ENCODE results near the gene TBCE. TPM values are rescaled to one million over a fixed set of nuclear protein-coding genes. Genes with fewer than 3 reads are reported as not detected.

Gene TBCE
- total and polyA plus RNA-seq, 8 donors, result 19.6 to 65.8 (median 50.1) TPM

DNA sequence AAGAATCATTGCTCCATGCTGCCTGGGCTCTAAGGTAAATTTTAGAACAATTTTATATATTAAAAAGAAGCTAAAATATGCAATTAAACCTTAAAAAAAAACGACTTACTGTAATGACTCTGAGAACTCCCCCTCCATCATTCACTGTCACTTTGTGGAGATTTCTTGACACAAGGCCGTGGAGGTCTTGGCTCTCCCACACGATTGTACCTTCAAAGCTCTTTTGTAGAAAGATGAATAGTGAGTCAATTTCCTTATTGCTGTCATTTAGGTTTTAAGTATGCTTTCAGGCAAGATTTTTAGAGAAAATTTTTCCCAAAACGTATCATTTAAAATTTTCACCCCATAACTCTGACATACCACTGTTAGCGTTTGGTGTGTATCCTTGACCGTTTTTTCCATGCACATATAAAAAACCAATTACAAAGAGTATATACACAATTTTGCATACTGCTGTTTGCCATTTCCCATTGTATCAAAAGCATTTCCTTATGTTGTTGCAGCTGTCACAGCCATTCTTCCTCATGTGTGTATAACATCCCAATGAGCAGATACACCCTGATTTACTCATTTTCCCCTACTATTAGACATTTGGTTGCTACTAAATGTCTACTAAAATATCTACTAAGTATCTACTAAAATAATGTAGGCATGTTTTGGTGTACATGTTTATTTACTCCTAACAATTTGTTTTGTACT is 103.7 kb downstream of the TBCE start:
- ATAC-seq, result no peak
- Histone ChIP-seq H3K27ac (no peak overlapping the region), H3K4me3 (no peak overlapping the region), H3K9me3 (no peaks in the 10 kb centered on the region), H3K27me3 (no peaks in the 10 kb centered on the region), H3K36me3 (peaks cover 0 to 22% of the 10 kb centered on the region in 2 donors), H3K4me1 (no peaks in the 10 kb centered on the region)
- intact Hi-C loops (cut with DNase I), result no loop called here
- TF ChIP-seq, protein P1, sequence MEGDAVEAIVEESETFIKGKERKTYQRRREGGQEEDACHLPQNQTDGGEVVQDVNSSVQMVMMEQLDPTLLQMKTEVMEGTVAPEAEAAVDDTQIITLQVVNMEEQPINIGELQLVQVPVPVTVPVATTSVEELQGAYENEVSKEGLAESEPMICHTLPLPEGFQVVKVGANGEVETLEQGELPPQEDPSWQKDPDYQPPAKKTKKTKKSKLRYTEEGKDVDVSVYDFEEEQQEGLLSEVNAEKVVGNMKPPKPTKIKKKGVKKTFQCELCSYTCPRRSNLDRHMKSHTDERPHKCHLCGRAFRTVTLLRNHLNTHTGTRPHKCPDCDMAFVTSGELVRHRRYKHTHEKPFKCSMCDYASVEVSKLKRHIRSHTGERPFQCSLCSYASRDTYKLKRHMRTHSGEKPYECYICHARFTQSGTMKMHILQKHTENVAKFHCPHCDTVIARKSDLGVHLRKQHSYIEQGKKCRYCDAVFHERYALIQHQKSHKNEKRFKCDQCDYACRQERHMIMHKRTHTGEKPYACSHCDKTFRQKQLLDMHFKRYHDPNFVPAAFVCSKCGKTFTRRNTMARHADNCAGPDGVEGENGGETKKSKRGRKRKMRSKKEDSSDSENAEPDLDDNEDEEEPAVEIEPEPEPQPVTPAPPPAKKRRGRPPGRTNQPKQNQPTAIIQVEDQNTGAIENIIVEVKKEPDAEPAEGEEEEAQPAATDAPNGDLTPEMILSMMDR (IDR thresholded peaks at IDR 0.05), result no peak
- no peak for DNase-seq

DNA sequence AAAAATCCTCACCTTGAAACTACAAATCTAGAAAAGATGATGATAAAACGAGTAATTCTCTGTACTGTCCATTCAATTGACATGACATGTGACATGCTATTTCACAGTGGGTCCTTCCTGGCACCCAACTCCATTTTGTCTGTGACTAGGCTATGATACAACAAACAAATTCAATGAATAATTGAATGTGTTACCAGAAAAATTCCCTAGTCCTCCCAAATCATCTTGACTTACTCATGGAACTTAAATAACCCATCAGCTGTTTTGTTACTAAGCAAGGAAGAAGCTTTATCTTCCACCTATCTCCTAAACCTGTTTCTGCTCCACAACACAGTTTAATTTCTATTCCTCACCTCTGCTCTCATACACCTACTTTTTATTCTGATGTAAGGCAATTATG is 106.6 kb downstream of the TBCE start:
- H3K9me3 ChIP-seq, result no peaks in the 10 kb centered on the region
- intact Hi-C loops (cut with DNase I), result no loop called here
- H3K4me1 ChIP-seq, result no peaks in the 10 kb centered on the region
- no peak for ATAC-seq
- peaks cover 0 to 32% of the 10 kb centered on the region in 2 donors for H3K36me3 ChIP-seq
- no peak for DNase-seq
- no peak overlapping the region for H3K4me3 ChIP-seq
- no peaks in the 10 kb centered on the region for H3K27me3 ChIP-seq
- TF ChIP-seq, protein P1 (IDR thresholded peaks at IDR 0.05), result no peak
- H3K27ac ChIP-seq, result no peak overlapping the region

DNA sequence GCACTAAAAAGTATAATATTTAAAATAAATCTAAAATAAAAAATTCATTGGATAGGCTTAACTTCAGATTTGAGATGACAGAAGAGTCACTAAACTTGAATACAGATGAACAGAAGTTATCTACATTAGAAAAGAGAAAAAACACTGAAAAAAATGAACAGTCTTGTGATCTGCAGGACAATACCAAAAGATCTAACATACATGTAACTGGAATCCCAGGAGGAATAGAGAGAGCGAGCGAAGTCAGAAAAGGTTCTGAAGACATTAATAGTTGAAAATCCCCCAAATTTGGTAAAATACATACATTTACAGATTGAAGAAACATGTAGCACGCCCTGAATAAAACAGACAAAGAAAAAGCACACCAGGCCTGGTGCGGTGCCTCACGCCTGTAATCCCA is 115.9 kb downstream of the TBCE start:
- no peak overlapping the region for H3K27ac ChIP-seq
- intact Hi-C loops (cut with DNase I), result no loop called here
- peaks cover 0 to 49% of the 10 kb centered on the region in 2 donors for H3K36me3 ChIP-seq
- H3K4me1 ChIP-seq, result no peaks in the 10 kb centered on the region
- TF ChIP-seq, protein P1 (IDR thresholded peaks at IDR 0.05), result no peak
- DNase-seq (no peak), ATAC-seq (no peak)
- H3K4me3 ChIP-seq, result no peak overlapping the region
- H3K27me3 ChIP-seq, result no peaks in the 10 kb centered on the region
- H3K9me3 ChIP-seq, result no peaks in the 10 kb centered on the region

DNA sequence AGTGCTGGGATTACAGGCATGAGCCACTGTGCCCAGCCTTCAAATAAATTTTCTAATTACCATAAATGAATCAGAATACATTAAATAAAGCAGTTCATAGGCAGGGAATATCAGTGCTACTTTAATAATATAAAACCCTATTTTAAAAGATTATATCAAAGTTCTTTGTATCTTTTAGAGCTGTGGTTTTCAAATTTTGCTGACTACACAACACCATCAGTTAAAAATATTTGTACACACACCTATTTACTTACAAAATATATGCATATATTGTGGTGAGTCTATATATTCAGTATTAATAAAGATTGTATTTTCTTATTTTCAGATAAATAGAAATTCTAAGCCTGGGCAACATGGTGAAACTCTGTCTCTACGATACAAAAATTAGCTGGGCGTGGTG is 118.3 kb downstream of the TBCE start:
- intact Hi-C loops (cut with DNase I), result no loop called here
- TF ChIP-seq, protein P1 (IDR thresholded peaks at IDR 0.05), result no peak
- Histone ChIP-seq H3K4me1 (no peaks in the 10 kb centered on the region), H3K36me3 (peaks cover 0 to 37% of the 10 kb centered on the region in 2 donors), H3K27me3 (no peaks in the 10 kb centered on the region), H3K27ac (no peak overlapping the region), H3K9me3 (no peaks in the 10 kb centered on the region), H3K4me3 (no peak overlapping the region)
- DNase-seq (no peak), ATAC-seq (no peak)

DNA sequence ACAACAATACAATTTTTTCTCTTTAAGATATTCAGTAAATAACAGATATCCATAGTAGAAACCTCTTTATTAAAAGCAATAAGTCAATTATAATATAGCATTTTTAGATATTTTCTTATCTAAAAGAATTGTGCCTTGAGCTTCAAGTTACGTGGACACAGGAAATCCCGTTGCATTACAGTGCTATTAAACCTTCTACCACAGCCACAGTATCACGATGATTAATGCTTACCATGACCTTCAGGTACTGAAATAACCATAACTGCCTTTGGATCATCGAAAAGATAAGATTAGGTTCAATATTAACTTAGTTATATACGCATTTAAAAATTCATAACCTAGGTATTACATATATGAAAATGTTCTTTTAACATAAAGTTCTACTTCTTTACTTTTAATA is 119.1 kb downstream of the TBCE start:
- no peaks in the 10 kb centered on the region for H3K4me1 ChIP-seq
- intact Hi-C loops (cut with DNase I), result no loop called here
- no peaks in the 10 kb centered on the region for H3K9me3 ChIP-seq
- TF ChIP-seq, protein P1 (IDR thresholded peaks at IDR 0.05), result no peak
- no peak overlapping the region for H3K27ac ChIP-seq
- H3K36me3 ChIP-seq, result peaks cover 0 to 37% of the 10 kb centered on the region in 2 donors
- DNase-seq (no peak), ATAC-seq (no peak)
- H3K4me3 ChIP-seq, result no peak overlapping the region
- no peaks in the 10 kb centered on the region for H3K27me3 ChIP-seq
